Erythroblast (primary cell): ENCODE measurements around the gene MNS1.

Source experiments
- GATA1 ChIP-seq: IDR thresholded peaks from 2 replicates; pipeline ENCODE4 v1.6.1; 2011; ENCODE audit warnings: low read depth, mild to moderate bottlenecking, control low read depth, low read length, moderate library complexity
- POLR2A ChIP-seq: IDR thresholded peaks from 2 replicates; pipeline ENCODE4 v1.6.1; 2011; ENCODE audit warnings: mild to moderate bottlenecking, low read length

DNA sequence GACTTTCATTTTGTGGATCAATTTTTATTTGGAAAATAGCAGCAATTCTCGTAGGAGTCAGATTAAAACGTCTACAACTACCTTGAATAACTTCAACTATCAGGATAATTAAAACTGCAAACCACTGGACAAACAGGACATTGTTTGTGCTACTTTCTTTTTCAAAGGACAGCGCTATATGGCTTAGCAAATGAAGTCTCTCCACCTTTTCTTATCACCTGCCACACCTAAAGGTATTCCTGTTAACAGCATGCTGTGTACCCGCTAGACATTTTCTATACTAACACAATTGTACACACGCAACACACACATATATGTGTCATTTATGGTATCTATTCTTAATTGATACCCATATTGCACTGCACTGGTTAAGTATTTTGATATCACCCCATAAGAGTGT is 19.2 kb downstream of the MNS1 start:
- TF ChIP-seq POLR2A = no peak
- TF ChIP-seq GATA1 = no peak
